CMK (cell line): Measurements from ENCODE around the gene IL21.
"Not testable (repeated sequence)": the region's sequence is repeated elsewhere in the genome, so short reads cannot be mapped to it uniquely, and the experiment has no call there.

Source experiments
- DNase-seq: peaks from one replicate; pipeline ENCODE4 v3.0.0-alpha.2; 2010; ENCODE audit warnings: low read depth

Gene IL21

GRCh38 chr4:122621016-122621507 is at the start of gene IL21:
TSS of gene IL21 (minus strand) at chr4:122621066. CDS start at chr4:122621011, 55 bp downstream.
- no peak for DNase-seq

- no peak for DNase-seq
These were observed 49.3 kb upstream of the IL21 start for GRCh38 chr4:122669911-122670738.

GRCh38 chr4:122668241-122668640 is 47.4 kb upstream of the IL21 start:
- DNase-seq: no peak

- DNase-seq: no peak
These were observed 45.8 kb upstream of the IL21 start for GRCh38 chr4:122666527-122667245.

GRCh38 chr4:122665161-122665929 is 44.5 kb upstream of the IL21 start:
- DNase-seq: no peak

DNA sequence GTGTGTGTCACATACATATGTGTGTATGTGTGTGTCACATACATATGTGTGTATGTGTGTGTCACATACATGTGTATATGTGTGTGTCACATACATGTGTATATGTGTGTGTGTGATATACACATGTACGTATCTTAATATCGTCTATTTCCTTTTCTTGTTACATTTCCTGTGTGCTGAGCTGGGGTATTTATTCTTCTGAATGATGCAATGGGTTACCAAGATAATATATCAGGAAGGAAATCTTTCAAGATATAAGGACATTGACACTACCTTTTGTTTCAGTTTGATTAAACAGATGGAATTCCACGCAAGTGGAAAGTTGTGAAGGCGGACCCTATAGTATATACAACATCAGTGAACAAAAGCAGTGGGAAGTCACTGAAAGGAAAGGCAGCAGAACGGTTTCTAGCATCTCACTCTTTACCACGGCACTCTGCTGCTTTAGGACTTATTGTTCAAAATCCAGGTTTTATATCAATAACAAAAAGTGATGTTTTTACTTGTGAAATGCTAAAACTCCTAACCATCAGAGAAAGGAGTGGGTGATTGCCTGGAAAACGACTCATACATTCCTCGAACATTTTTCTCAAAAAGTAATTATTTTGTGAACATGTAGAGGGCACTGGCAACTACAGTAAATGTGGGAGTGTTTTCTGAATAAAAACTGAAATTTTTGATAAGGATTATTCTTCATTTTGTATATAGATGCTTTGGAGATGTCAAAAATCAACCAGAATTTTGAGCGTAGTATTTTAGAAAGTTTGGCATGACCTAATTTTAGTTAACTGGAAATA is 43.1 kb upstream of the IL21 start:
- DNase-seq: no peak

- no peak for DNase-seq
These were observed 42.4 kb upstream of the IL21 start for GRCh38 chr4:122663291-122663690.

GRCh38 chr4:122662701-122663100 is 41.8 kb upstream of the IL21 start:
- no peak for DNase-seq

- DNase-seq: no peak
These were observed 40.6 kb upstream of the IL21 start for GRCh38 chr4:122661176-122662160.

DNA sequence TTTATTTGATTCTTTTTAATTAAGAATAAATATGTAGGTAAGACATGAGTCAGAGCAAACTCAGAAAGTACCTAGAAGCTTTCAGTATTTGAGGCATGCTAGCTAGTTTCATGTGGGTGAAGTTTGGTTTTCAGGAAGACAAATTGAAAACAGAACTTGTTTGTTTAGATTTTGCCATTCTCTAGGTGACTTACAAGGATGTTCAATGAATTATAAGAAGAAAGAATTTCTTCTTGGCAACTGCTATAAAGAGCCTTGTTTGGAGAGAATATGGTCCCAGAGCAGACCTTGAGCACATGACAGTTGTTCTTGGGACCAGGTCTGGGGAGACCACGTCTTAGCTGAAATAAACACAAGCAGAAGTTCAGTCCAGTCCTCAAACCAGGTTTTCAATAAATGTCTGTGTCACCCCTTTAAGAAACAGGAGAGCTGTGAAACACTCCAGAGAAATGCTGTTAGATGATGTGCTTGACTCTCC is 38.0 kb upstream of the IL21 start:
- DNase-seq: no peak

GRCh38 chr4:122658377-122658776 is 37.5 kb upstream of the IL21 start:
- DNase-seq: no peak

DNA sequence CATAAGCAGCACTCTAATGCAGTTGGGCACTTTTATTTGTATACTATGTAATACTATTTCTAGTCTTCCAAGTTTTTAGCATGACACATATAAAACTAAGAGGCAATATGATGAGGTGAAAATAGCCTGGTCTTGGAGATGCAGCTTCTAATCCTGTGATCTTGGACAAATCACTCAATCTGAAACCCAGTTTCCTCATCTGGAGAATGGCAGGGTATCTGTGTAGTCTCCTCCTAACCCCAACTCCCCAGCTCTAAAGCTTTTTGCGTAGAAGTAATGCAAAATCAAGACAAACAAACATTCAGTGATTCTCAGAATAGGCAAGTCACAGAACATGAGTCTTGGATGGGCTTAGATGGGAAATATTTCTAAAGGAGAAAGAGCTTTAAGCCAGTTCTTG is 36.7 kb upstream of the IL21 start:
- DNase-seq: no peak

GRCh38 chr4:122656583-122656982 is 35.7 kb upstream of the IL21 start:
- DNase-seq: not testable (repeated sequence)

DNA sequence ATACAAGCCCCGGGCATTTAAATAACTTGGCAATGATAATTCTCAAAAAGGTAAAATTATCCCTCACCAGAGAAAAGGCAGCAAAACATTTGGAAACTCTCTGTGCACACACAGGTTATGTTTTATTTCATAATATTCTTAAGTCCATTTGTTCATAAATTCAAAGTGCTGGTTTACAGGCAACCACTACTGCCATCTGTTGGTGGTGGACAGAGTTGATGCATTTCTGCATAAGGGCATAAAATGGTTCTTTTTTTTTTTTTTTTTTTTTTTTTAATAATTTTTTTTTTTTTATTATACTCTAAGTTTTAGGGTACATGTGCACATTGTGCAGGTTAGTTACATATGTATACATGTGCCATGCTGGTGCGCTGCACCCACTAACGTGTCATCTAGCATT is 31.5 kb upstream of the IL21 start:
- DNase-seq: peak; percentile 45

DNA sequence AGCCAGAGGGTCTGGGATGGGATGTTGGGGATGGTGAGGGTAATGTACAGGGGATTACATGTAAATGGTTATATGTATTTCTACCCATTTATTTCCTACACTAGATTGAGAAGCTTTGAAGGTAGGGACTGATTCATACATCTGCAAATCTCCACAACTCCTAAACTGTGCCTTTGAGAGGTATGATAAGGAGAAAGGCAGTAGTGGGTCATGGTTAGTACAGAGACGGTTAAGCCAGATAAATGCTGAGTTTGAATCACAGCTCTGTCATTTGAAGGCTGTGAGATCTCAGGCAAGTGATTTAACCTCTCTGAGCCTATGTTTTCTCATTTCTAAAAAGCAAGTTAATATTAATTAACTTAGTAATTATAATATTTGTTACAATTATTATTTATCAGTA is 29.3 kb upstream of the IL21 start:
- no peak for DNase-seq

GRCh38 chr4:122647656-122648055 is 26.8 kb upstream of the IL21 start:
- no peak for DNase-seq

- no peak for DNase-seq
These were observed 22.4 kb upstream of the IL21 start for GRCh38 chr4:122643257-122643656.

DNA sequence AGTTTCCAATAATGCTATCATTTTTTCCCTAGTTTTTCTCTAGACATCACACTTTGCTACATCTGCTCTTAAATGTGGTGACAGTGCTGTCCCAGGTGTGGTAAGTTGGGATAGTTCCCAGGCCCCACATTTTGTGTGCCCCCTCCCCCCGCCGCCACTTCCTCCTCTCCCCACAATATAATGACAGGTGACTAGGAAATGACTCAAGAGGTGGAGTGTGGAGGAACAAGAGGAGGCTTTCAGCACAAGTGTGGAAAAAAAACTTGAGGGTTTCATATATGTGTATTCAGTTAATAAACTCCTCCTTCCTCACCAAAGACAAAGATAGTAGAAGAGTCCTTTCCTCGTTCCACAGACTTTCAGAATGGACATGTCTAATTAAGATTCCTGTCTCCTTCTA is 18.3 kb upstream of the IL21 start:
- no peak for DNase-seq

GRCh38 chr4:122636697-122637096 is 15.8 kb upstream of the IL21 start:
- DNase-seq: no peak

DNA sequence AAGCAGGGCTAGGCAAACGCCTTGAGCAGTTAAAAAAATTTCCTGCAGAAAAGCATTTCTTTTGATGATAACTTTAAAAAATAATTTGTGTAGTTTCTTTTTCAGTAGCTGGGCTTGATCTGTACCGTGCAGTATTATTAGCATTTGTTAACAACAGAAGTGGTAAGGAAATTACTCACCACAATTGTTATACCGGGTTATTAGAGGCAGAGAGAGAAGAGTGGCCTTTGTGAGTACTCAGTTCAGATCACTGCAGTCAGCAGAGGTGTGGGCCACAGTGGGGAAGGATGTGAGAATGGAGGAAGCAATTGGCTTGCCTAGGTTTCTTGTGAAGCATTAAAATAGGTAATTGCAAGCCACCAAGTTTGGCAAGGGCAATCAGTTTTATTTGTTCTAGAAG is 14.3 kb upstream of the IL21 start:
- no peak for DNase-seq
